HG02943 (cell line): ENCODE results near the gene CCDC51.

Experiments used
- ATAC-seq: cut with Tn5 transposase; IDR thresholded peaks from one replicate; pipeline ENCODE4 v1.9.1; 2021; ENCODE audit warnings: mild to moderate bottlenecking, low read depth, moderate library complexity; ENCODE audit not compliant: unreplicated experiment

CCDC51 gene

DNA sequence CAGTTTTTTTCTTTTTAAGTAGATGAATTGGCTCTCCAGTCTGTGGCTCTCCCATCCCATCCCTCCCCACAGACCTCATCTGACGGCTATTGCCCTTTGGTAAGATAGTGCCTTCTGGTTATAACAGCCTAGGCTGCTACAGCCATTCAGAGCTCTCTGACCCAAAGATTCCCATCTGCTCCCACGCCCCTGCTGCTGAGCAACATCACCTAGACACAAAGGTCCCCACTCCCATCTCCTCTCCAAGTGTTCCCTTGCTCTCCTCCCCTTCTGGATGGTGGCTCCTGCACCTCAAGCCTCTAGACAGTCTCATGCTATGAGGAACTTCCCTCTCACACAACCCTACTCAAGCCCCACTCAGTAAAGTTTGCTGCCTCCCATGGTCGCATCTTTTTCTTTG lies 44.2 kb downstream of the CCDC51 start:
- ATAC-seq = no peak

DNA sequence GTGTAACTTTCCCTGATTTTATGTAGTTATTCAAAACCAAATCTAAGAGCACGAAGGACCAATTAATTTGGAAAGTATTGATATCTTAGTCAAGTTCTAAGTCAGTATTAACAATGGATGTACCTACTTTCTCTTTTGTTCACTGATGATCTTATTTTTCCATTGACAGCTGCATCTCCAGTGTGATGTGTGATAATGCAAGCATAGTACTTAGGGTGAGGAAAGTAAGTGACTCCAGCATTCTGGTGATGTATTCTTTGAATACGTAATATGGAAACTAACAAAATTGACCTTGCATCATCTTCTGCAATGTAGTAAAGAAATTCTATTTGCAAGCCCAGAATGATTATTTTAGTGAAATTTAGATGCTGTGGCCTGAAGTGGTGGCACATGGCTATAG lies 45.5 kb downstream of the CCDC51 start:
- no peak for ATAC-seq

DNA sequence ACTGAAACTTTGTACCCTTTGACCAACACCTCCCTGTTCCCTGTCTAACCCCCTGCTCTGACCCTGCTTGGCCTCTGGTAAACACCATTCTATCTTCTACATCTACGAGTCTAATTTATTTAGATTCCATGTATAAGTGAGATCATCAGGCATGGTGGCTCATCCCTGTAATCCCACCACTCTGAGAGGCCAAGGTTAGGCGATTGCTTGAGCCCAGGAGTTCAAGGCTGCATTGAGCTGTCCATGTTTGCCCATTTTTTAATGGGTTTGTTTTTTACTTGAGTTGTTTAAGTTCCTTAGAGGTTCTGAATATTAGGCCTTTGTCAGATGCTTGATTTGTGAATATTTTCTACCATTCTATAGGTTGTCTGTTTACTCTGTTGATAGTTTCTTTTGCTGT lies 51.0 kb downstream of the CCDC51 start:
- no peak for ATAC-seq

DNA sequence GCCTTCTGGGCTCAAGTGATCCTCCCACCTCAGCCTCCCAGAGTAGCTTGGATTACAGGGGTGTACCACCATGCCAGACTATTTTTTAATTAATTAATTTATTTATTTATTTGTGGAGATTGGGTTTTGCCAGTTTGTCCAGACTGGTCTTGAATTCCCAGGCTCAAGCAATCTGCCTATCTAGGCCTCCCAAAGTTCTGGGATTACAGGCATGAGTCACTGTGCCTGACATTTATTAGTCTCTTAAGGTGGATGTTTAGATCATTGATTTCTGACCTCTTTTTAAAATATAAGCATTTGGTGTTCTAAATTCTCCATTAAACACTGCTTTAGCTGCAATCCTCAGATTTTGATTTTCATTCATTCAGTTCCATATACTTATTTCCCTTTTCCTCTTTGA lies 52.3 kb downstream of the CCDC51 start:
- no peak for ATAC-seq
